IMR-90 (cell line): ENCODE results near the gene MARK2. TPM values are rescaled to one million over a fixed set of nuclear protein-coding genes. Genes with fewer than 3 reads are reported as not detected.

Experiments
- ATAC-seq: fragments of 200-7000 bp; cut with Tn5 transposase; 2 replicates; pipeline ENCODE4 v1.9.1; 2020; ENCODE audit warnings: low read depth, mild to moderate bottlenecking, moderate library complexity
- BruUV-seq: library from RNA; stranded (reverse); fragments of 400-500 nt; replicated peaks from 2 replicates; lab custom pipeline; 2021; lab: Mats Ljungman, UMichigan
- CTCF ChIA-PET: fragments of 300-600 bp; formaldehyde crosslinking; extraction: SDS; loops from one replicate; lab custom pipeline; 2021; ENCODE audit warnings: antibody characterized with exemption; lab: Yijun Ruan, JAX
- POLR2A ChIA-PET: fragments of 300-600 bp; sonication (Branson Sonifier 250); formaldehyde crosslinking; loops from one replicate; lab custom pipeline; 2022; ENCODE audit warnings: antibody characterized with exemption; ENCODE audit not compliant: unreplicated experiment; lab: Charles Lee
- DNase-seq: peaks from one replicate; pipeline ENCODE4 v3.0.0; 2013
- H2AFZ ChIP-seq: replicated peaks from 2 replicates; pipeline ENCODE3; 2013; ENCODE audit warnings: low read length, mild to moderate bottlenecking; ENCODE audit not compliant: poor library complexity
- H2AK5ac ChIP-seq: 2 replicates; pipeline ENCODE4 v1.6.1; 2013; ENCODE audit warnings: low read depth, low read length, inconsistent platforms
- H2AK9ac ChIP-seq: replicated peaks from 2 replicates; pipeline ENCODE3; 2013; ENCODE audit warnings: mild to moderate bottlenecking, low read depth, low read length, moderate library complexity; ENCODE audit not compliant: poor library complexity
- H2BK120ac ChIP-seq: 2 replicates; pipeline ENCODE4 v1.6.1; 2013; ENCODE audit warnings: low read depth, low read length, inconsistent platforms
- H2BK15ac ChIP-seq: 3 replicates; pipeline ENCODE4 v1.6.1; 2013; ENCODE audit warnings: low read depth, low read length, inconsistent platforms
- H2BK20ac ChIP-seq: 2 replicates; pipeline ENCODE4 v1.6.1; 2013; ENCODE audit warnings: low read depth, mild to moderate bottlenecking, inconsistent platforms, low read length, moderate library complexity
- H2BK5ac ChIP-seq: 2 replicates; pipeline ENCODE4 v1.6.1; 2013; ENCODE audit warnings: mild to moderate bottlenecking, low read depth, low read length, inconsistent platforms; ENCODE audit not compliant: poor library complexity, severe bottlenecking
- H3K14ac ChIP-seq: replicated peaks from 2 replicates; pipeline ENCODE4 v1.6.1; 2013; ENCODE audit warnings: low read depth, low read length, inconsistent platforms
- H3K18ac ChIP-seq: 2 replicates; pipeline ENCODE4 v1.6.1; 2013; ENCODE audit warnings: low read depth, low read length, control low read depth
- H3K23ac ChIP-seq: 2 replicates; pipeline ENCODE4 v1.6.1; 2013; ENCODE audit warnings: low read depth, low read length, inconsistent platforms
- H3K27ac ChIP-seq: 2 replicates; pipeline ENCODE4 v1.5.1; 2013; ENCODE audit warnings: mild to moderate bottlenecking, control low read depth, low read length; ENCODE audit not compliant: insufficient read depth
- H3K27me3 ChIP-seq: 2 replicates; pipeline ENCODE4 v1.6.1; 2013; ENCODE audit warnings: low read length; ENCODE audit not compliant: control insufficient read depth, insufficient read depth
- H3K36me3 ChIP-seq: 2 replicates; pipeline ENCODE4 v1.6.1; 2013; ENCODE audit warnings: low read length, mixed read lengths; ENCODE audit not compliant: control insufficient read depth, insufficient read depth
- H3K4ac ChIP-seq: 2 replicates; pipeline ENCODE4 v1.6.1; 2013; ENCODE audit warnings: low read depth, low read length, inconsistent platforms
- H3K4me1 ChIP-seq: 2 replicates; pipeline ENCODE4 v1.6.1; 2013; ENCODE audit warnings: low read length, mixed read lengths; ENCODE audit not compliant: control insufficient read depth, insufficient read depth
- H3K4me2 ChIP-seq: 2 replicates; pipeline ENCODE4 v1.6.1; 2013; ENCODE audit warnings: low read depth, mild to moderate bottlenecking, control low read depth, low read length, moderate library complexity
- H3K4me3 ChIP-seq: 2 replicates; pipeline ENCODE4 v1.5.1; 2013; ENCODE audit warnings: low read depth, mild to moderate bottlenecking, control low read depth, low read length, moderate library complexity; ENCODE audit not compliant: insufficient read depth
- H3K56ac ChIP-seq: 2 replicates; pipeline ENCODE4 v1.6.1; 2013; ENCODE audit warnings: low read length, inconsistent platforms; ENCODE audit not compliant: insufficient read depth; ENCODE audit errors: extremely low read depth
- H3K79me1 ChIP-seq, 2 experiments: 2 replicates each; pipeline ENCODE4 v1.6.1; 2013; ENCODE audit warnings: low read length in 2 of 2, inconsistent platforms in 1 of 2, low read depth in 1 of 2
- H3K9ac ChIP-seq: 2 replicates; pipeline ENCODE4 v1.6.1; 2013; ENCODE audit warnings: low read depth, low read length, control low read depth
- H3K9me1 ChIP-seq: 2 replicates; pipeline ENCODE4 v1.6.1; 2013; ENCODE audit warnings: low read length, inconsistent platforms; ENCODE audit not compliant: insufficient read depth
- H3K9me3 ChIP-seq: 2 replicates; pipeline ENCODE4 v1.6.1; 2013; ENCODE audit warnings: low read length; ENCODE audit not compliant: control insufficient read depth, insufficient read depth
- H4K20me1 ChIP-seq: 2 replicates; pipeline ENCODE4 v1.6.1; 2013; ENCODE audit warnings: low read length, inconsistent platforms; ENCODE audit not compliant: insufficient read depth
- H4K5ac ChIP-seq: 2 replicates; pipeline ENCODE4 v1.6.1; 2013; ENCODE audit warnings: mild to moderate bottlenecking, low read depth, low read length, control low read depth
- H4K8ac ChIP-seq, 2 experiments: 2 replicates each; pipeline ENCODE4 v1.6.1; 2013; ENCODE audit warnings: low read depth in 2 of 2, low read length in 2 of 2, control low read depth in 1 of 2, inconsistent platforms in 1 of 2
- H4K91ac ChIP-seq: 2 replicates; pipeline ENCODE4 v1.6.1; 2013; ENCODE audit warnings: low read depth, low read length, inconsistent platforms; ENCODE audit not compliant: insufficient read depth
- CHD1 ChIP-seq: IDR thresholded peaks from 2 replicates; pipeline ENCODE4 v1.6.1; 2012; ENCODE audit warnings: low read depth, low read length, improper control_type of control experiment
- RAD21 ChIP-seq: IDR thresholded peaks from 2 replicates; pipeline ENCODE4 v1.6.1; 2012; ENCODE audit warnings: low read length, improper control_type of control experiment
- SMC3 ChIP-seq: fragments of 150-350 bp; IDR thresholded peaks from 2 replicates; pipeline ENCODE4 v1.6.1; 2016; ENCODE audit warnings: low read depth, mild to moderate bottlenecking, antibody characterized with exemption, low read length, moderate library complexity
- WGBS, 2 experiments: methylation state at CpG; one replicate each; pipeline versions ENCODE4 v1.1.5 to v1.1.7; 2013; ENCODE audit warnings: missing lambda C conversion rate in 2 of 2; ENCODE audit not compliant: insufficient read length in 1 of 2; ENCODE audit errors: extremely low coverage in 2 of 2; 5-methylcytosine and 5-hydroxymethylcytosine counted together
- dilution Hi-C: fragments of 300-500 bp; cut with HindIII; formaldehyde crosslinking; loops from one replicate; pipeline ENCODE4 v1.14.3; 2018; ENCODE audit warnings: low sequenced_read_pairs; ENCODE audit not compliant: unreplicated experiment
- in situ Hi-C: fragments of 300-500 bp; cut with MboI; formaldehyde crosslinking; loops from 3 replicates; pipeline ENCODE4 v1.14.3; 2019; ENCODE audit warnings: low sequenced_read_pairs, inconsistent platforms, mixed read lengths
- intact Hi-C: fragments of 100-400 bp; cut with micrococcal nuclease; formaldehyde crosslinking; loops from 2 replicates; pipeline ENCODE4 v1.10.0; 2022
- polyA plus RNA-seq, 3 experiments: library from polyadenylated mRNA; depleted of rRNA; stranded (reverse); fragments of >200 nt; gene quantifications; 2 replicates each; pipeline ENCODE4 v1.2.3, GENCODE V29; 2012; ENCODE audit warnings: low replicate concordance in 1 of 3
- total RNA-seq: library from RNA; depleted of rRNA; stranded (reverse); fragments of >200 nt; gene quantifications from 2 replicates; pipeline ENCODE4 v1.2.3, GENCODE V29; 2012
- TF ChIP-seq, protein P1 (sequence below): fragments of 150-350 bp; IDR thresholded peaks from 2 replicates; pipeline ENCODE4 v1.6.1; 2017; ENCODE audit warnings: mild to moderate bottlenecking, antibody characterized with exemption, low read length, low read depth

Gene MARK2
- total and polyA plus RNA-seq, 2 of the 4 experiments (the other 2 are of a cell fraction) = 6.6 to 17.3 TPM

DNA sequence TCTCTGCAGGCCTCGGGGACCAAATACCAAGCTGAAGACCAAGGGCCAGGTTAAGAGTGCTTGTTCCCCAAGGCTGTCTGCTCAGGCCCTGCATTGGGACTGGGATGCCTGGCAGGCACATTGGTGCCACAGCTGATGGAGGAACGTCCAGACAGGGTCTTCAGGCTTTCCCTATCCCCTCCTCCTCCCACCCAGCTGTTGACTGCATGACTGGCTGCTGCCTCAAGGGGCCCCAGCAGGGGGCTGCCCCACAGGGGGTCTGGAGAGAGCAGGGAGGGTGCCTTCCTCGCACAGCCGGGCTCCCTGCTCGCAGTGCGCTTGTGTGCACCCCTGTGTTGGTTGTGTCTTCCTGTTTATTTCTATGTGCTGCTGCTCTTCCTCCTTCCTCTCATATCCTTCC, 68.2 kb downstream of the MARK2 start:
- BruUV-seq = no TSS peak
- Histone ChIP-seq H3K9ac (no peak overlapping the region), H3K9me1 (no peaks in the 10 kb centered on the region), H3K23ac (no peak overlapping the region), H3K18ac (no peak overlapping the region), H3K36me3 (peaks cover 57% of the 10 kb centered on the region), H3K9me3 (no peaks in the 10 kb centered on the region), H3K4me1 (no peaks in the 10 kb centered on the region), H2AK9ac (no peak overlapping the region), H3K4me3 (no peak overlapping the region), H3K79me1 (peaks cover 0 to 3% of the 10 kb centered on the region in 2 experiments; a peak in 1 of 4 replicates), H2BK120ac (no peak overlapping the region), H2BK5ac (no peak overlapping the region), H2AFZ (no peak overlapping the region), H4K20me1 (no peaks in the 10 kb centered on the region; the same call in none of the 2 replicates), H3K27me3 (no peaks in the 10 kb centered on the region), H4K8ac (no peak overlapping the region), H3K4me2 (no peak overlapping the region), H2AK5ac (no peak overlapping the region), H3K14ac (no peak overlapping the region), H3K56ac (no peak overlapping the region), H2BK20ac (no peak overlapping the region), H3K27ac (no peak overlapping the region), H2BK15ac (no peak overlapping the region), H3K4ac (no peak overlapping the region), H4K91ac (no peak overlapping the region), H4K5ac (no peak overlapping the region)
- ATAC-seq (no peak), DNase-seq (no peak)
- WGBS, 2 experiments = no CpG with 5 or more reads among the region's 6 CpGs
- in situ Hi-C loops = no loop called here
- dilution Hi-C loops = no loop called here
- intact Hi-C loops = no loop called here
- TF ChIP-seq SMC3 = no peak
- TF ChIP-seq CHD1 = no peak
- TF ChIP-seq, protein P1, sequence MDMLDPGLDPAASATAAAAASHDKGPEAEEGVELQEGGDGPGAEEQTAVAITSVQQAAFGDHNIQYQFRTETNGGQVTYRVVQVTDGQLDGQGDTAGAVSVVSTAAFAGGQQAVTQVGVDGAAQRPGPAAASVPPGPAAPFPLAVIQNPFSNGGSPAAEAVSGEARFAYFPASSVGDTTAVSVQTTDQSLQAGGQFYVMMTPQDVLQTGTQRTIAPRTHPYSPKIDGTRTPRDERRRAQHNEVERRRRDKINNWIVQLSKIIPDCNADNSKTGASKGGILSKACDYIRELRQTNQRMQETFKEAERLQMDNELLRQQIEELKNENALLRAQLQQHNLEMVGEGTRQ = no peak
- TF ChIP-seq RAD21 = no peak
- POLR2A ChIA-PET = no interaction called here
- CTCF ChIA-PET = no interaction called here
